Heart right ventricle (tissue), 16 donors: ENCODE measurements around the gene PHF10. TPM values are rescaled to one million over a fixed set of nuclear protein-coding genes. Genes with fewer than 3 reads are reported as not detected.
"Not testable (repeated sequence)": the region's sequence is repeated elsewhere in the genome, so short reads cannot be mapped to it uniquely, and the experiment has no call there.

Experiments
- ATAC-seq, 8 donors: fragments of 200-7000 bp; cut with Tn5 transposase; one replicate each; pipeline ENCODE4 v1.9.1; 2020; ENCODE audit warnings: mild to moderate bottlenecking in 8 of 8, moderate library complexity in 8 of 8, moderate number of reproducible peaks in 1 of 8
- DNase-seq, 2 donors: peaks; one replicate each; pipeline ENCODE4 v3.0.0-alpha.2; 2020
- H3K27ac ChIP-seq, 10 donors: fragments of 200-600 bp; sonication (generic) in 2 of 10; one replicate each; pipeline versions ENCODE4 v1.5.0 to v1.8.0; 2020 to 2022; ENCODE audit warnings: mild to moderate bottlenecking in 3 of 10
- H3K27me3 ChIP-seq, 7 donors: fragments of 200-600 bp; one replicate each; pipeline ENCODE4 v1.8.0; 2021 to 2022; ENCODE audit warnings: mild to moderate bottlenecking in 2 of 7
- H3K36me3 ChIP-seq, 9 donors: fragments of 200-600 bp; sonication (generic) in 1 of 9; one replicate each; pipeline versions ENCODE4 v1.5.0 to v1.8.0; 2020 to 2022; ENCODE audit warnings: mild to moderate bottlenecking in 2 of 9
- H3K4me1 ChIP-seq, 9 donors: fragments of 200-600 bp; sonication (generic) in 1 of 9; one replicate each; pipeline versions ENCODE4 v1.5.0 to v1.8.0; 2020 to 2022; ENCODE audit warnings: mild to moderate bottlenecking in 4 of 9
- H3K4me3 ChIP-seq, 10 donors: fragments of 200-600 bp; sonication (generic) in 2 of 10; one replicate each; pipeline versions ENCODE4 v1.5.0 to v1.8.0; 2020 to 2022; ENCODE audit warnings: mild to moderate bottlenecking in 7 of 10, moderate library complexity in 2 of 10
- H3K9me3 ChIP-seq, 11 donors: fragments of 200-600 bp in 10 of 11; sonication (generic) in 2 of 11; one replicate each; pipeline versions ENCODE4 v1.5.0 to v1.8.0; 2013 to 2022; ENCODE audit warnings: mild to moderate bottlenecking in 2 of 11, control low read depth in 1 of 11, moderate library complexity in 1 of 11
- CTCF ChIP-seq, 9 donors: fragments of 200-600 bp; sonication (generic) in 2 of 9; IDR thresholded peaks; one replicate each; pipeline versions ENCODE4 v1.5.0 to v1.8.0; 2021 to 2022; ENCODE audit warnings: antibody characterized with exemption in 9 of 9, mild to moderate bottlenecking in 5 of 9, moderate library complexity in 1 of 9
- WGBS, 2 donors: extraction: QIAGEN DNeasy Blood & Tissue Kit; methylation state at CpG; one replicate each; pipeline ENCODE4 v1.1.7; 2013; ENCODE audit warnings: inconsistent platforms in 1 of 2; 5-methylcytosine and 5-hydroxymethylcytosine counted together
- intact Hi-C, 10 donors: fragments of 100-400 bp; cut with DNase I; formaldehyde crosslinking; loops; one replicate each; pipeline versions ENCODE4 v1.11.1 to v1.14.2; 2022
- long read RNA-seq, 3 donors: library from polyadenylated mRNA; unstranded; transcript quantifications; one replicate each; pipeline ENCODE4 v2.0.0, GENCODE V29; 2020 to 2021
- polyA plus RNA-seq, 2 donors: library from polyadenylated mRNA; stranded (reverse); fragments of 200-250 nt; gene quantifications; one replicate each; pipeline ENCODE4 v1.2.3, GENCODE V29; 2013
- total RNA-seq, 10 donors: library from RNA; stranded (reverse); fragmentation: NEBNext Ultra II Directional in 3 of 10; extraction: Animal tissue kit (Norgen Biotek cat#: 25700) in 3 of 10; gene quantifications; one replicate each; pipeline versions ENCODE4 v1.2.1 to v1.2.4, GENCODE V29; 2021 to 2023
- donor health status: Arrhythmogenic right ventricular cardiomyopathy.
- donor health status: ischemic (EF 13 %, LVEDD 7.1; RV severe dilation, severe dysfunction).
- donor health status: healthy with polysubstance abuse.
- donor health status: DM: no; HTN: yes; CAD: no.
- donor health status: DM: no; HTN: no; CAD: no.
- donor health status: ischemic (EF 25% LVEDD 6.9; RV normal size, moderate dysfunction).
- donor health status: ischemic (EF 25% LVEDD 5.7; RV mildly dilated, moderate dysfunction).
- donor health status: healthy.
- donor health status: DM: yes; HTN: yes; CAD: no.
- donor health status: Ischemic cardiomyopathy.
- donor health status: ischemic (EF 35%, LVEDD 5.7; RV mildly dilated, moderate dysfunction).
- donor health status: nonischemic (EF 11% LVEDD 7.7; RV severe dilation, severe dysfunction).
- donor health status: DM: yes; HTN: yes; CAD: no.
- donor health status: PGD.
- donor health status: ischemic (EF 29% LVEDD 5.4; RV normal size, mild dysfunction).
- donor health status: nonischemic (EF 23%, LVEDD 6.1; RV moderate dilation, normal function).

Gene PHF10
- total RNA-seq (10 to 100 TPM; 42.2 to 63.5 (median 54.9) TPM), polyA plus RNA-seq (10 to 100 TPM; 29.9 to 45.2 TPM)
- long read RNA-seq, donor 1, full-length matches to known transcripts, result 45 of 83 reads
- long read RNA-seq, donor 1, partial matches to known transcripts, result 12 of 83 reads
- long read RNA-seq, donor 1, other reads (novel, unspliced or antisense), result 26 of 83 reads
- long read RNA-seq, donor 2, full-length matches to known transcripts, result 51 of 98 reads
- long read RNA-seq, donor 2, partial matches to known transcripts, result 35 of 98 reads
- long read RNA-seq, donor 2, other reads (novel, unspliced or antisense), result 12 of 98 reads
- long read RNA-seq, donor 3, partial matches to known transcripts, result 19 of 19 reads
- long read RNA-seq, donor 3, other reads (novel, unspliced or antisense), result 0 of 19 reads

GRCh38 chr6:169724494-169725124 is at the start of gene PHF10:
Gene PHF10, minus strand, starts transcription at chr6:169724500. Its CDS starts 569 bp downstream, at chr6:169723931.
- H3K27me3 ChIP-seq, result no peaks in the 10 kb centered on the region
- TF ChIP-seq CTCF (IDR thresholded peaks at IDR 0.05), result no peak
- intact Hi-C loops, result loop anchor here in 1 of 10 donors (2.0 kb wide), 1 partner anchor 26 kb away; the partner anchor contains the start of genes DYNLT2 and ERMARD
- peak within 1 kb of the TSS; percentile 84 to 97 (median 91) for H3K27ac ChIP-seq
- 1 to 2% methylated on average over 66 to 83 of the region's 89 CpGs for WGBS, 2 donors
- peaks cover 8 to 34% (median 26%) of the 10 kb centered on the region in 9 donors for H3K4me1 ChIP-seq
- DNase-seq, result peak; percentile 34 to 67
- peak within 1 kb of the TSS; percentile 54 to 82 (median 71) for H3K4me3 ChIP-seq
- H3K36me3 ChIP-seq, result peaks cover 0 to 6% (median 0%) of the 10 kb centered on the region in 9 donors
- peak; percentile 25 to 65 (median 48) for ATAC-seq
- H3K9me3 ChIP-seq, result no peaks in the 10 kb centered on the region

DNA sequence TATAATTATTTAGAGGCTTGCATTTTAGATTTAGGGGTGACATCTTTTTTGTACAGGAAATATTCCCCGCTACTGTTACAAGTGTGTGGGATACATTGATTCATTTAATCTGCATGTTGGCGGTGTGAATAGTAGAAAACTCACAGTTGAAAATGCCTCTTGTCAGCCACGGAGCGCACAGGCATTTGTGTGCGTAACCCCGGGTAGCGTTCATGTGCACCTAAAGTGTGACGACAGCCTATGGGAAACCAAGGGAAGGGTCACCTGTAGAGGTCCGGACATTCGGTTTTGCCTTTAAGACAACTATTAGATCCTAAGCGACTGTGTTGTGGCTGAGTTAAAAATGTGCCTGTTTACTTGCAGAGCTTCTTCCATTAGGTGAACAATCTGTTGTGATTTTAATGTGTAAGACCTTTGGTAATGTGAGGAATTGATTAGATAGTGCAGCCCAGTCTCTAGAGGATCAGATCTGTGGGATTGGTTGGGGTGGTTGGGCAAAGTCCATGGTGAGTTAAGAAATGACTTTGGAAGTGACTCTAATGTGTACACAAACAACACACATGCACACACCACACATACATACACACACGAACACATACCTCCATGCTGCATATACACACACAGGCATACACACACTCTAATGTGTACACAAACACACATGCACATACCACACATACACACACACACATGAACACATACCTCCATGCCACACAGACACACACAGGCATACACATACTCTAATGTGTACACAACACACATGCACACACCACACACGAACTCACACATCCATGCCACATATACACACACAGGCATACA is 42.8 kb upstream of the PHF10 start:
- H3K36me3 ChIP-seq, result peaks cover 0 to 100% (median 29%) of the 10 kb centered on the region in 9 donors
- ATAC-seq, result no peak
- no peak for TF ChIP-seq CTCF (IDR thresholded peaks at IDR 0.05)
- H3K4me1 ChIP-seq, result peaks cover 0 to 6% (median 0%) of the 10 kb centered on the region in 9 donors
- intact Hi-C loops, result no loop called here
- no peak for DNase-seq
- no peaks in the 10 kb centered on the region for H3K27me3 ChIP-seq
- H3K27ac ChIP-seq, result no peak overlapping the region
- no peaks in the 10 kb centered on the region for H3K9me3 ChIP-seq
- 95 to 97% methylated on average over 13 of the region's 13 CpGs for WGBS, 2 donors
- H3K4me3 ChIP-seq, result no peak overlapping the region

DNA sequence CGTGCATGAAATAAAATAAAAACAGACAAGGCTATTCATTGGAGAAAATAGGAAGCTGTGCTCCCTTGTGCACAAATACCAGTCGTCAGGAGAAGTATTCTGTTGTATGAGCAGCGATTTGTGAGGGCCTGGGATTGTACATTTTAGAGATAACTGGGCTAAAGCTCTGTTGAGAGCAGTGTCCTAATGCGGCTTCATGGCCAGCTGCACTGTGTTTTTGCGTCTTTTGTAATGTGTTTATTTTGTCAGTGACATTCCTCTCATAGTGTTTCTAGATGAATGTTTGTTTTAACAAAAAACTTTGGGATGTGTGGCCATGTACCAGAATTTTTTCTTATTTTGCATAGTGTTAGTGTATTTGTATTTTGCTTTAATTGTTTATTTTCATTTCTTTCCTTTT is 41.9 kb upstream of the PHF10 start:
- H3K9me3 ChIP-seq, result no peaks in the 10 kb centered on the region
- WGBS, 2 donors, result 92% methylated on average over 5 of the region's 5 CpGs
- H3K36me3 ChIP-seq, result peaks cover 0 to 100% (median 31%) of the 10 kb centered on the region in 9 donors
- no peak overlapping the region for H3K27ac ChIP-seq
- no peaks in the 10 kb centered on the region for H3K27me3 ChIP-seq
- no peak for TF ChIP-seq CTCF (IDR thresholded peaks at IDR 0.05)
- intact Hi-C loops, result no loop called here
- ATAC-seq (no peak), DNase-seq (no peak)
- H3K4me1 ChIP-seq, result peaks cover 0 to 6% (median 0%) of the 10 kb centered on the region in 9 donors
- H3K4me3 ChIP-seq, result no peak overlapping the region

DNA sequence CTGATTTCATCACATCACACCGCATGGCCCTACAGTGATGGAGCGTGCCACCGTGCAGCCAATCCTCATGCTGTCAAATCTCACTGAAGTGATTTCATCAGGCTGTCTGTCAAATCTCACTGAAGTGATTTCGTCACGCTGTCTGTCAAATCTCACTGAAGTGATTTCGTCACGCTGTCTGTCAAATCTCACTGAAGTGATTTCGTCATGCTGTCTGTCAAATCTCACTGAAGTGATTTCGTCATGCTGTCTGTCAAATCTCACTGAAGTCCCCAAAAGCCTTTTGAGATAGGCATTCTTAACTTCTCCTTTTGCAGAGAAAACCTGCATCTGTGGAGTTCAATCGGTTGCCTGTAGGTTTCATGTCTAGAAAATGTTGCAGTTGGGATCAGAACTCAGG is 41.5 kb upstream of the PHF10 start:
- H3K4me3 ChIP-seq, H3K9me3 ChIP-seq, intact Hi-C loops, DNase-seq, H3K27ac ChIP-seq, H3K4me1 ChIP-seq, H3K27me3 ChIP-seq, ATAC-seq: not testable (repeated sequence)
- peaks cover 0 to 100% (median 35%) of the 10 kb centered on the region in 9 donors for H3K36me3 ChIP-seq
- WGBS, 2 donors, result 90 to 95% methylated on average over 5 to 10 of the region's 10 CpGs
